ENCODE data around the gene GABRG3.

The GABRG3 gene

DNA sequence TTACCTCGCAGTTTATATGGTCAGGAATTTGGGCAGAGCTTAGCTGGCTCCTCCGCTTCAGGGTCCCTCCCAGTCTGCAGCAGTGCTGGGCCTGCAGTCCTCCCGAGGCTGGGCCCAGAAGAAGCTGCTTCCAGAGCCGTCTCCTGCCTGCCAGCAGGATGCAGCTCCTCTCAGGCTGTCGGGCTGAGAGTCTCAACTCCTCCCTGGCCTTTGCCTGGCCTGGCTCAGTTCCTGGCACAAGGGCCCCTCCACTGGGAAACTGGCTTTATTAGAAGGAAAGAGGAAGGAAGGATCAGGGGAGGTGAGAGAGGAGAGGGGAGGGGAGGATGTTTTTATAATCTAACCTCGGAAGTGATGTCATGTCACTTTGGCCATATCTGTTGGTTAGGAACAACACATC is 72.8 kb downstream of the GABRG3 start:
- H3K4me1 ChIP-seq (ENCODE audit: insufficient read depth, insufficient read length): peaks cover 2% of the 10 kb centered on the region
- H3K27me3 ChIP-seq (ENCODE audit: insufficient read depth, insufficient read length): no peaks in the 10 kb centered on the region
- H3K9me3 ChIP-seq (ENCODE audit: insufficient read depth, low read length): no peaks in the 10 kb centered on the region
- H3K36me3 ChIP-seq (ENCODE audit: insufficient read depth, insufficient read length, low read length): no peaks in the 10 kb centered on the region
- no peak for DNase-seq (ENCODE audit: low read depth, low spot score)
- TF ChIP-seq ZNF274 (IDR thresholded peaks at IDR 0.05; ENCODE audit: low read depth, low read length) (no peak), YY1 (IDR thresholded peaks at IDR 0.05; ENCODE audit: insufficient read depth, insufficient read length) (no peak)
- no peak overlapping the region for H3K4me3 ChIP-seq (ENCODE audit: insufficient read length, low read depth)
- no peak overlapping the region for H3K9ac ChIP-seq (ENCODE audit: insufficient read length, low read depth)

DNA sequence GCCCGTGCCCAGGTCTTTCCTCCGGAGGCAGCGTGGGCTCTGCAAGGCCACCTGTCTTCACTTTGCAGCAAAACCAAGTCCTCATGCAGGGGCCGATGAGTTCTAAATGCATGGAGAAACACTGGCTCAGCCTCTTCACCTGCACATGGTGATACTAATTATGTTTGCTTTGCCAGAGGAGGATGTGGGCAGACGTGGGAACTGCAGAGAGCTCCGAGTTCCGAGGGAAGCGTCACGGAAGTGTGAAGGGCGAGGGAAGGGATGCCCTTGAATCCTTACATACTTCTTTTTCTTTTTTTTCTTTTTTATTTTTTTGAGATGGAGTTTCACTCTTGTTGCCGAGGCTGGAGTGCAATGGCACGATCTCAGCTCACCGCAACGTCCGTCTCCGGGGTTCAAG is 74.8 kb downstream of the GABRG3 start:
- no peak overlapping the region for H3K9ac ChIP-seq (ENCODE audit: insufficient read length, low read depth)
- no peaks in the 10 kb centered on the region for H3K36me3 ChIP-seq (ENCODE audit: insufficient read depth, insufficient read length, low read length)
- peaks cover 2% of the 10 kb centered on the region for H3K4me1 ChIP-seq (ENCODE audit: insufficient read depth, insufficient read length)
- DNase-seq (ENCODE audit: low read depth, low spot score): no peak
- TF ChIP-seq ZNF274 (IDR thresholded peaks at IDR 0.05; ENCODE audit: low read depth, low read length): no peak
- TF ChIP-seq SUZ12 (IDR thresholded peaks at IDR 0.05; ENCODE audit: extremely low read depth, insufficient read depth, insufficient read length): no peak
- TF ChIP-seq YY1 (IDR thresholded peaks at IDR 0.05; ENCODE audit: insufficient read depth, insufficient read length): no peak
- no peaks in the 10 kb centered on the region for H3K9me3 ChIP-seq (ENCODE audit: insufficient read depth, low read length)
- no peak overlapping the region for H3K4me3 ChIP-seq (ENCODE audit: insufficient read length, low read depth)
- no peaks in the 10 kb centered on the region for H3K27me3 ChIP-seq (ENCODE audit: insufficient read depth, insufficient read length)

DNA sequence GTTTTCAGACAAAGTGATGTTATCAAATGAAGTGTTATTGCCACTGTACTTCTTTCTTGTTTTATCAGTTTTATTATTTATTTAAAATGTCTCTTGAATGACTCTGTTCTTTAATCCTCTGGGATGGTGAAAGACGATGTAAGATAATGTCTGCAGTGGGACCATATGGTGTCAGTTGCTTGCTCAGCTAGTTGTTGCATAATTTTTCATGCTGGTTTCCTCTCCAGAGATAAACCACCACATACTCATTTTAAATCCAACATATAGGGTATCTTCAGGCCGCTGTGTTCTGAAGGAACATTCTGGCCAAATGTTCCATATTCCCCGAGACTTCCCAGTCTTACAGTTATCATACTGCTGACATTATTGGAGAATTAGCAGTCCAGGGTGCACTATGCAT is 75.9 kb downstream of the GABRG3 start:
- H3K9ac ChIP-seq (ENCODE audit: insufficient read length, low read depth): no peak overlapping the region
- no peaks in the 10 kb centered on the region for H3K9me3 ChIP-seq (ENCODE audit: insufficient read depth, low read length)
- no peak for TF ChIP-seq YY1 (IDR thresholded peaks at IDR 0.05; ENCODE audit: insufficient read depth, insufficient read length)
- no peak for TF ChIP-seq SUZ12 (IDR thresholded peaks at IDR 0.05; ENCODE audit: extremely low read depth, insufficient read depth, insufficient read length)
- TF ChIP-seq ZNF274 (IDR thresholded peaks at IDR 0.05; ENCODE audit: low read depth, low read length): no peak
- no peaks in the 10 kb centered on the region for H3K27me3 ChIP-seq (ENCODE audit: insufficient read depth, insufficient read length)
- no peaks in the 10 kb centered on the region for H3K36me3 ChIP-seq (ENCODE audit: insufficient read depth, insufficient read length, low read length)
- H3K4me1 ChIP-seq (ENCODE audit: insufficient read depth, insufficient read length): peaks cover 2% of the 10 kb centered on the region
- H3K4me3 ChIP-seq (ENCODE audit: insufficient read length, low read depth): no peak overlapping the region
- no peak for DNase-seq (ENCODE audit: low read depth, low spot score)

DNA sequence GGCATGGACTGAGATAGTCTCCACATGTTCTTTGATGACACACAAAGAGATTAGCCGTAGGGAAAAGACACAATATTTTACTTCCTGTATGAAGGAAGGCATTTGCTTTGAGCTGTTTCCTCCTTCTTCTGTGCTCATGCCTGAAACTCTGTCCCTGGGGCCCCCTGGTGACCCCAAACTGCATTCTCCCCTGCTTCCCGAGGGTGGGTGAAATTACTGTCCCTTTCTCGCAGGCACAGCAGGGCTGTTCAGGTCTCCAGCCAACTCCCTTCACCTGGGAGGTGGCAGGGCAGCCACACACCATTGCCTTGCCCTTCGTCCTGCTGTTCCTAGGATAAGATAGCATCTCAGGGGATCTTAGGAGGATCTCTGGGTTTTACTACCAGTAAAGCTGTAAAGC is 79.2 kb downstream of the GABRG3 start:
- H3K4me3 ChIP-seq (ENCODE audit: insufficient read length, low read depth): no peak overlapping the region
- TF ChIP-seq ZNF274 (IDR thresholded peaks at IDR 0.05; ENCODE audit: low read depth, low read length): no peak
- TF ChIP-seq YY1 (IDR thresholded peaks at IDR 0.05; ENCODE audit: insufficient read depth, insufficient read length): no peak
- TF ChIP-seq SUZ12 (IDR thresholded peaks at IDR 0.05; ENCODE audit: extremely low read depth, insufficient read depth, insufficient read length): no peak
- no peaks in the 10 kb centered on the region for H3K9me3 ChIP-seq (ENCODE audit: insufficient read depth, low read length)
- no peaks in the 10 kb centered on the region for H3K27me3 ChIP-seq (ENCODE audit: insufficient read depth, insufficient read length)
- H3K4me1 ChIP-seq (ENCODE audit: insufficient read depth, insufficient read length): no peaks in the 10 kb centered on the region
- no peak for DNase-seq (ENCODE audit: low read depth, low spot score)
- H3K36me3 ChIP-seq (ENCODE audit: insufficient read depth, insufficient read length, low read length): no peaks in the 10 kb centered on the region
- H3K9ac ChIP-seq (ENCODE audit: insufficient read length, low read depth): no peak overlapping the region

DNA sequence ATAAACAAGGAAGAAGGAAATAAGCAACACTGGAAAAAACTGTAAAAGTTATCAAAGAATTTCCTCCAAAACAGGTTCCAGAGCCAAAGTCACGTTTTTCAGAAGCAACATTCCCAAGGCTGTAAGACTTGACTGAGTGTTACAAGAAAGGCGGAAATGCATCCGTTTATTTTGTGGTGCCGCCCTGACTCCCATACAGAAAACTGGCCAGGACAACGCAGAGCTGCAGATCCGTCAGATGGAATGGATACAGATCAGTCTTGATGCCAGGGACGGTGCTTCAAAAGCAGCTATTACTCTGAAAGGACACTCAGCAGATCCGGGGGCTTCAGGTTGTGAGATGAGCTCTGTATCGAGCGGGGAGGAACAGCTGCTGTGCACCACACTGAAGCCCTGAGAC is 83.4 kb downstream of the GABRG3 start:
- Histone ChIP-seq H3K9ac (ENCODE audit: insufficient read length, low read depth) (no peak overlapping the region), H3K4me3 (ENCODE audit: insufficient read length, low read depth) (no peak overlapping the region), H3K4me1 (ENCODE audit: insufficient read depth, insufficient read length) (no peaks in the 10 kb centered on the region), H3K27me3 (ENCODE audit: insufficient read depth, insufficient read length) (no peaks in the 10 kb centered on the region), H3K9me3 (ENCODE audit: insufficient read depth, low read length) (no peaks in the 10 kb centered on the region), H3K36me3 (ENCODE audit: insufficient read depth, insufficient read length, low read length) (no peaks in the 10 kb centered on the region)
- TF ChIP-seq YY1 (IDR thresholded peaks at IDR 0.05; ENCODE audit: insufficient read depth, insufficient read length) (no peak), ZNF274 (IDR thresholded peaks at IDR 0.05; ENCODE audit: low read depth, low read length) (no peak), SUZ12 (IDR thresholded peaks at IDR 0.05; ENCODE audit: extremely low read depth, insufficient read depth, insufficient read length) (no peak)
- no peak for DNase-seq (ENCODE audit: low read depth, low spot score)

DNA sequence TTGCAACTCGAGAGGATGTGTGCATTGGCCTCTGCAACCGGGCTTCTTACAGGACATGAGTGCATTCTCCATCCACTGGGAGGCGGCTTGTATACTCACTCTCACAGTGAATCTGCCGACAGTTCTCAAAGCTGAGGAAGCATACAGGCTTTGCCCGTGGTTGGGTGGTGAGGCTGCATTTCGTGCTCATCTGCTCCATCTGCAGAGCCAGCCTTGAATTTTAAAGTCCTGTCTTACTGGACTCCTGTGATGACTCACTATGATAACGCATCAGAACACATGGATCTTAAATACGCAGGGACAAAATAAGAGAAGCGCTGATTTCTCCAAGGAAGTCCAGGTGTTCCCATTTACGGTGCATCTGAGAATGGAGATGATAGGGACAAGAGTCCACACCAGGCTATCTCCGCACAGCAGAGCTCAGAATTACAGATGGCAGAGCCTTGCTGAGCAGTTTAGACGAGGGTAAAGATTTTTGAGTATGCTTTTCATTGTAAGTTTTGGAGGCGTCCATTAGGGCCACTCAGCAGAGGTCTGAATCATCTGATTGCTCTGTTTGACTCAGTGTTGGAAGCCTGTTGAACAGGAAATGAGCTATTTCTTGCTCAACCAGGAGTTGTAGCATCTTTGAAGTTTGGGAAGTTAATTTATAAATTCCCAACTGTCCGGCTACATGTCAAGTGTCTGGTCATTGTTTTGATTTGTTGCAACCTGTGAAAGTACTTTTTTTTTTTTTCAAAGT is 87.1 kb downstream of the GABRG3 start:
- Histone ChIP-seq H3K9ac (ENCODE audit: insufficient read length, low read depth) (no peak overlapping the region), H3K4me3 (ENCODE audit: insufficient read length, low read depth) (no peak overlapping the region), H3K4me1 (ENCODE audit: insufficient read depth, insufficient read length) (no peaks in the 10 kb centered on the region), H3K27me3 (ENCODE audit: insufficient read depth, insufficient read length) (no peaks in the 10 kb centered on the region), H3K36me3 (ENCODE audit: insufficient read depth, insufficient read length, low read length) (no peaks in the 10 kb centered on the region), H3K9me3 (ENCODE audit: insufficient read depth, low read length) (no peaks in the 10 kb centered on the region)
- no peak for TF ChIP-seq YY1 (IDR thresholded peaks at IDR 0.05; ENCODE audit: insufficient read depth, insufficient read length)
- TF ChIP-seq ZNF274 (IDR thresholded peaks at IDR 0.05; ENCODE audit: low read depth, low read length): no peak
- TF ChIP-seq SUZ12 (IDR thresholded peaks at IDR 0.05; ENCODE audit: extremely low read depth, insufficient read depth, insufficient read length): no peak
- no peak for DNase-seq (ENCODE audit: low read depth, low spot score)

DNA sequence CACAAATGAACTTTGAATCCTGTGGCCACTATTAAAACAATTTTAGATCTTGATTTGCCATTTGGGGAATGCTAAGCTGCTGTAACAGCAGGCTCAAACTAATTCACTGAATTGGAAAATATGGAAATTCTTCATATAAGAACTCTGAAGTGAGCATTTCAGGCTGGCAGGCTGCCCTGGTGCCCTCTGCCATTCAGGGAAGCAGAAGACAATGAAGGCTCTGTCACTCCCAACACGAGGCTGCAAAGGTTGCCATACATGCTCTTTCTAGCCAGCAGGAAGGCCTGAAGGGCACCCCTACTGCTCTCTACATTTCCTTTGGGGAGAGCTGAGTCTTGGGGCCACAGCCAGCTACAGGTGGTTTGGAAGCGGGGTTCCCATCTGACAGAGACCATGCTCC is 88.0 kb downstream of the GABRG3 start:
- no peak for DNase-seq (ENCODE audit: low read depth, low spot score)
- H3K27me3 ChIP-seq (ENCODE audit: insufficient read depth, insufficient read length): no peaks in the 10 kb centered on the region
- no peaks in the 10 kb centered on the region for H3K9me3 ChIP-seq (ENCODE audit: insufficient read depth, low read length)
- no peak for TF ChIP-seq YY1 (IDR thresholded peaks at IDR 0.05; ENCODE audit: insufficient read depth, insufficient read length)
- TF ChIP-seq ZNF274 (IDR thresholded peaks at IDR 0.05; ENCODE audit: low read depth, low read length): no peak
- no peak for TF ChIP-seq SUZ12 (IDR thresholded peaks at IDR 0.05; ENCODE audit: extremely low read depth, insufficient read depth, insufficient read length)
- H3K4me3 ChIP-seq (ENCODE audit: insufficient read length, low read depth): no peak overlapping the region
- no peaks in the 10 kb centered on the region for H3K4me1 ChIP-seq (ENCODE audit: insufficient read depth, insufficient read length)
- H3K9ac ChIP-seq (ENCODE audit: insufficient read length, low read depth): no peak overlapping the region
- H3K36me3 ChIP-seq (ENCODE audit: insufficient read depth, insufficient read length, low read length): no peaks in the 10 kb centered on the region
